ENCODE measurements around the gene RPE65.

GRCh38 chr1:68484618-68485017 lies 34.9 kb upstream of the RPE65 start:
- TF ChIP-seq CTCF (IDR thresholded peaks at IDR 0.05), result no peak
- no peak for TF ChIP-seq EZH2 (IDR thresholded peaks at IDR 0.05; ENCODE audit: borderline replicate concordance, insufficient read depth, low read depth, low read length, poor library complexity, severe bottlenecking)
